Brain microvascular endothelial cell (primary cell): Measurements from ENCODE around the gene BOD1L2.

ENCODE experiments used
- DNase-seq: peaks from one replicate; pipeline ENCODE4 v3.0.0-alpha.2; 2020
- H3K27ac ChIP-seq: fragments of 250-450 bp; sonication (Bioruptor Pico); 2 replicates; pipeline ENCODE4 v1.5.1; 2020; ENCODE audit warnings: mild to moderate bottlenecking, moderate library complexity
- H3K27me3 ChIP-seq: fragments of 250-450 bp; sonication (Bioruptor Pico); replicated peaks from 2 replicates; pipeline ENCODE4 v1.5.1; 2020; ENCODE audit warnings: mild to moderate bottlenecking
- H3K36me3 ChIP-seq: fragments of 250-450 bp; sonication (Bioruptor Pico); replicated peaks from 2 replicates; pipeline ENCODE4 v1.5.1; 2020; ENCODE audit warnings: mild to moderate bottlenecking
- H3K4me3 ChIP-seq: 2 replicates; pipeline ENCODE4 v1.5.1; 2011; ENCODE audit warnings: low read depth, mild to moderate bottlenecking, control low read depth, low read length, moderate library complexity
- CTCF ChIP-seq: IDR thresholded peaks from 2 replicates; pipeline ENCODE4 v1.5.1; 2011; ENCODE audit warnings: low read depth, mild to moderate bottlenecking, moderate library complexity, low read length, control low read depth, inconsistent platforms; ENCODE audit errors: missing control alignments
- in situ Hi-C: cut with HindIII; loops from 2 replicates; pipeline ENCODE4 v1.10.0; 2017; ENCODE audit warnings: low sequenced_read_pairs, low pct_ligation_motif_present

Gene BOD1L2

GRCh38 chr18:57134618-57135135 lies 12.2 kb upstream of the BOD1L2 start:
- TF ChIP-seq CTCF, result no peak
- Histone ChIP-seq H3K36me3 (no peaks in the 10 kb centered on the region), H3K27me3 (no peaks in the 10 kb centered on the region), H3K27ac (no peak overlapping the region), H3K4me3 (no peak overlapping the region)
- DNase-seq, result no peak
- in situ Hi-C loops, result no loop called here

- no peaks in the 10 kb centered on the region for H3K27me3 ChIP-seq
- H3K36me3 ChIP-seq, result no peaks in the 10 kb centered on the region
- no peak overlapping the region for H3K27ac ChIP-seq
- in situ Hi-C loops, result no loop called here
- H3K4me3 ChIP-seq, result no peak overlapping the region
- TF ChIP-seq CTCF, result peak; percentile 23
- no peak for DNase-seq
These were observed 11.2 kb upstream of the BOD1L2 start for GRCh38 chr18:57135699-57136098.

- no peak for DNase-seq
- Histone ChIP-seq H3K36me3 (no peaks in the 10 kb centered on the region), H3K27ac (no peak overlapping the region), H3K27me3 (no peaks in the 10 kb centered on the region), H3K4me3 (no peak overlapping the region)
- TF ChIP-seq CTCF, result no peak
- in situ Hi-C loops, result no loop called here
These were observed 9.0 kb upstream of the BOD1L2 start for GRCh38 chr18:57137847-57138246.

- no peak for DNase-seq
- Histone ChIP-seq H3K27ac (no peak overlapping the region), H3K4me3 (no peak overlapping the region), H3K36me3 (no peaks in the 10 kb centered on the region), H3K27me3 (no peaks in the 10 kb centered on the region)
- in situ Hi-C loops, result no loop called here
- no peak for TF ChIP-seq CTCF
These were observed 5.4 kb upstream of the BOD1L2 start for GRCh38 chr18:57141208-57142129.

GRCh38 chr18:57142324-57142723 lies 4.6 kb upstream of the BOD1L2 start:
- no peak for TF ChIP-seq CTCF
- H3K36me3 ChIP-seq, result no peaks in the 10 kb centered on the region
- in situ Hi-C loops, result no loop called here
- no peak overlapping the region for H3K4me3 ChIP-seq
- H3K27me3 ChIP-seq, result no peaks in the 10 kb centered on the region
- DNase-seq, result no peak
- no peak overlapping the region for H3K27ac ChIP-seq
